PFSK-1 (cell line): Measurements from ENCODE around the gene PADI2.

ENCODE experiments used
- POLR2AphosphoS5 ChIP-seq: IDR thresholded peaks from 2 replicates; pipeline ENCODE4 v1.6.1; 2012; ENCODE audit warnings: low read depth, mild to moderate bottlenecking, control low read depth, low read length, moderate library complexity
- SIN3A ChIP-seq: IDR thresholded peaks from 2 replicates; pipeline ENCODE4 v1.6.1; 2012; ENCODE audit warnings: mild to moderate bottlenecking, low read length, moderate library complexity, borderline replicate concordance; ENCODE audit not compliant: insufficient read depth
- TAF1 ChIP-seq: IDR thresholded peaks from 2 replicates; pipeline ENCODE4 v1.6.1; 2012; ENCODE audit warnings: low read length, control low read depth, borderline replicate concordance; ENCODE audit not compliant: insufficient read depth
- TF ChIP-seq, protein P1 (sequence below), 2 experiments: IDR thresholded peaks; 2 replicates each; pipeline versions ENCODE4 v1.6.1 to v1.8.0; 2011 to 2012; ENCODE audit warnings: low read depth in 2 of 2, low read length in 2 of 2, control low read depth in 1 of 2, inconsistent platforms in 1 of 2, mild to moderate bottlenecking in 1 of 2, moderate library complexity in 1 of 2; ENCODE audit not compliant: insufficient read depth in 1 of 2

GRCh38 chr1:17024721-17025120 is 94.5 kb downstream of the PADI2 start:
- no peak for TF ChIP-seq TAF1
- TF ChIP-seq POLR2AphosphoS5: no peak
- TF ChIP-seq SIN3A: no peak
- TF ChIP-seq, protein P1, sequence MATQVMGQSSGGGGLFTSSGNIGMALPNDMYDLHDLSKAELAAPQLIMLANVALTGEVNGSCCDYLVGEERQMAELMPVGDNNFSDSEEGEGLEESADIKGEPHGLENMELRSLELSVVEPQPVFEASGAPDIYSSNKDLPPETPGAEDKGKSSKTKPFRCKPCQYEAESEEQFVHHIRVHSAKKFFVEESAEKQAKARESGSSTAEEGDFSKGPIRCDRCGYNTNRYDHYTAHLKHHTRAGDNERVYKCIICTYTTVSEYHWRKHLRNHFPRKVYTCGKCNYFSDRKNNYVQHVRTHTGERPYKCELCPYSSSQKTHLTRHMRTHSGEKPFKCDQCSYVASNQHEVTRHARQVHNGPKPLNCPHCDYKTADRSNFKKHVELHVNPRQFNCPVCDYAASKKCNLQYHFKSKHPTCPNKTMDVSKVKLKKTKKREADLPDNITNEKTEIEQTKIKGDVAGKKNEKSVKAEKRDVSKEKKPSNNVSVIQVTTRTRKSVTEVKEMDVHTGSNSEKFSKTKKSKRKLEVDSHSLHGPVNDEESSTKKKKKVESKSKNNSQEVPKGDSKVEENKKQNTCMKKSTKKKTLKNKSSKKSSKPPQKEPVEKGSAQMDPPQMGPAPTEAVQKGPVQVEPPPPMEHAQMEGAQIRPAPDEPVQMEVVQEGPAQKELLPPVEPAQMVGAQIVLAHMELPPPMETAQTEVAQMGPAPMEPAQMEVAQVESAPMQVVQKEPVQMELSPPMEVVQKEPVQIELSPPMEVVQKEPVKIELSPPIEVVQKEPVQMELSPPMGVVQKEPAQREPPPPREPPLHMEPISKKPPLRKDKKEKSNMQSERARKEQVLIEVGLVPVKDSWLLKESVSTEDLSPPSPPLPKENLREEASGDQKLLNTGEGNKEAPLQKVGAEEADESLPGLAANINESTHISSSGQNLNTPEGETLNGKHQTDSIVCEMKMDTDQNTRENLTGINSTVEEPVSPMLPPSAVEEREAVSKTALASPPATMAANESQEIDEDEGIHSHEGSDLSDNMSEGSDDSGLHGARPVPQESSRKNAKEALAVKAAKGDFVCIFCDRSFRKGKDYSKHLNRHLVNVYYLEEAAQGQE (IDR thresholded peaks at IDR 0.05; ENCODE audit: insufficient read depth in 1 of 2, low read depth in 2 of 2, low read length in 2 of 2): no peak
